Smooth muscle cell (in vitro differentiated cells): ENCODE results near the gene ARHGAP44. TPM values are rescaled to one million over a fixed set of nuclear protein-coding genes. Genes with fewer than 3 reads are reported as not detected.
A peak's percentile ranks its signal among the peaks of the same experiment; 100 is the strongest.

ENCODE experiments used
- DNase-seq: peaks from one replicate; lab custom pipeline; 2025; ENCODE audit not compliant: unreplicated experiment; lab: John Stamatoyannopoulos, UW
- H2AFZ ChIP-seq: fragments of 200-600 bp; sonication (generic); 2 replicates; pipeline ENCODE4 v1.6.0; 2016; ENCODE audit warnings: antibody characterized with exemption, low read depth, mild to moderate bottlenecking
- H3F3A ChIP-seq: fragments of 200-600 bp; sonication (generic); 2 replicates; pipeline ENCODE4 v1.6.0; 2017; ENCODE audit warnings: antibody characterized with exemption, low read depth
- H3K27ac ChIP-seq: fragments of 200-600 bp; sonication (generic); 2 replicates; pipeline ENCODE4 v1.5.1; 2016; ENCODE audit warnings: low read depth, mild to moderate bottlenecking
- H3K27me3 ChIP-seq: fragments of 200-600 bp; sonication (generic); 2 replicates; pipeline ENCODE4 v1.6.1; 2016; ENCODE audit warnings: low read depth, mild to moderate bottlenecking
- H3K36me3 ChIP-seq: fragments of 200-600 bp; sonication (generic); 2 replicates; pipeline ENCODE4 v1.5.1; 2016; ENCODE audit warnings: low read depth
- H3K4me1 ChIP-seq: fragments of 200-600 bp; sonication (generic); 2 replicates; pipeline ENCODE4 v1.5.1; 2016; ENCODE audit warnings: low read depth
- H3K4me2 ChIP-seq: fragments of 200-600 bp; sonication (generic); 2 replicates; pipeline ENCODE4 v1.6.0; 2016; ENCODE audit warnings: mild to moderate bottlenecking
- H3K4me3 ChIP-seq: fragments of 200-600 bp; sonication (generic); 2 replicates; pipeline ENCODE4 v1.5.1; 2016; ENCODE audit warnings: mild to moderate bottlenecking
- H3K79me2 ChIP-seq: fragments of 200-600 bp; sonication (generic); 2 replicates; pipeline ENCODE4 v1.6.0; 2016; ENCODE audit warnings: low read depth, mild to moderate bottlenecking
- H3K9ac ChIP-seq: fragments of 200-600 bp; sonication (generic); 2 replicates; pipeline ENCODE4 v1.6.0; 2016; ENCODE audit warnings: low read depth
- H3K9me3 ChIP-seq: fragments of 200-600 bp; sonication (generic); replicated peaks from 2 replicates; pipeline ENCODE4 v1.5.1; 2016; ENCODE audit warnings: low read depth
- H4K20me1 ChIP-seq: fragments of 200-600 bp; sonication (generic); 2 replicates; pipeline ENCODE4 v1.6.0; 2016; ENCODE audit warnings: low read depth
- CTCF ChIP-seq: fragments of 200-600 bp; sonication (generic); IDR thresholded peaks from 2 replicates; pipeline ENCODE4 v1.5.1; 2017; ENCODE audit warnings: borderline replicate concordance, mild to moderate bottlenecking, antibody characterized with exemption; ENCODE audit not compliant: insufficient read depth, poor library complexity, severe bottlenecking
- WGBS: methylation state at CpG from one replicate; pipeline ENCODE4 v1.1.7; 2016; ENCODE audit warnings: low lambda C conversion rate; 5-methylcytosine and 5-hydroxymethylcytosine counted together
- polyA plus RNA-seq: library from polyadenylated mRNA; unstranded; fragments of >200 nt; fragmentation: Nextera tagmentation; extraction: Ambion mirVana; gene quantifications from 2 replicates; pipeline ENCODE4 v1.2.1, GENCODE V29; 2016
- total RNA-seq: library from RNA; depleted of rRNA; stranded (reverse); fragments of >200 nt; gene quantifications from 2 replicates; pipeline ENCODE4 v1.2.3, GENCODE V29; 2014

Gene ARHGAP44
- total and polyA plus RNA-seq, 2 experiments from 2014 or later: 1.3 to 2.0 TPM

GRCh38 chr17:12765548-12765947 lies 23.8 kb upstream of the ARHGAP44 start:
- H3K9me3 ChIP-seq: no peaks in the 10 kb centered on the region
- peak overlapping the region; percentile 3 for H2AFZ ChIP-seq
- H3K4me1 ChIP-seq: peaks cover 5% of the 10 kb centered on the region
- H3K4me3 ChIP-seq: no peak overlapping the region
- H4K20me1 ChIP-seq: no peaks in the 10 kb centered on the region
- H3K27me3 ChIP-seq: no peaks in the 10 kb centered on the region
- no peaks in the 10 kb centered on the region for H3K36me3 ChIP-seq
- whole genome bisulfite sequencing: 9% methylated on average over 6 of the region's 6 CpGs
- H3K4me2 ChIP-seq: peak overlapping the region; percentile 9
- no peak overlapping the region for H3K9ac ChIP-seq
- no peak overlapping the region for H3K27ac ChIP-seq
- peaks cover 6% of the 10 kb centered on the region for H3F3A ChIP-seq
- no peak for TF ChIP-seq CTCF
- DNase-seq: no peak
- no peaks in the 10 kb centered on the region for H3K79me2 ChIP-seq

GRCh38 chr17:12768255-12768654 lies 21.0 kb upstream of the ARHGAP44 start:
- 76% methylated on average over 4 of the region's 4 CpGs for WGBS
- Histone ChIP-seq H3K4me2 (no peak overlapping the region), H3K4me3 (no peak overlapping the region), H3K4me1 (peaks cover 5% of the 10 kb centered on the region), H3F3A (peaks cover 6% of the 10 kb centered on the region), H3K9me3 (no peaks in the 10 kb centered on the region), H3K9ac (no peak overlapping the region), H2AFZ (no peak overlapping the region), H3K27ac (no peak overlapping the region), H3K36me3 (no peaks in the 10 kb centered on the region), H4K20me1 (no peaks in the 10 kb centered on the region), H3K27me3 (peaks cover 11% of the 10 kb centered on the region), H3K79me2 (no peaks in the 10 kb centered on the region)
- TF ChIP-seq CTCF: no peak
- DNase-seq: no peak

- no peak for DNase-seq
- Histone ChIP-seq H3K27me3 (peaks cover 11% of the 10 kb centered on the region), H3K9ac (no peak overlapping the region), H3K4me3 (no peak overlapping the region), H3K9me3 (no peaks in the 10 kb centered on the region), H3K27ac (no peak overlapping the region), H3K4me1 (peaks cover 5% of the 10 kb centered on the region), H3K79me2 (no peaks in the 10 kb centered on the region), H4K20me1 (no peaks in the 10 kb centered on the region), H2AFZ (no peak overlapping the region), H3K4me2 (no peak overlapping the region), H3K36me3 (no peaks in the 10 kb centered on the region), H3F3A (peaks cover 6% of the 10 kb centered on the region)
- 93% methylated on average over 6 of the region's 6 CpGs for WGBS
- no peak for TF ChIP-seq CTCF
Measured at GRCh38 chr17:12769981-12770380, 19.3 kb upstream of the ARHGAP44 start.

- peaks cover 5% of the 10 kb centered on the region for H3K4me1 ChIP-seq
- H3K4me3 ChIP-seq: no peak overlapping the region
- no peak overlapping the region for H3K4me2 ChIP-seq
- H3K79me2 ChIP-seq: no peaks in the 10 kb centered on the region
- H3K36me3 ChIP-seq: no peaks in the 10 kb centered on the region
- no peak overlapping the region for H3K9ac ChIP-seq
- no peak overlapping the region for H3K27ac ChIP-seq
- H3F3A ChIP-seq: no peaks in the 10 kb centered on the region
- peaks cover 11% of the 10 kb centered on the region for H3K27me3 ChIP-seq
- H3K9me3 ChIP-seq: no peaks in the 10 kb centered on the region
- WGBS: 83% methylated on average over 1 of the region's 1 CpG
- no peak for DNase-seq
- TF ChIP-seq CTCF: no peak
- no peaks in the 10 kb centered on the region for H4K20me1 ChIP-seq
- no peak overlapping the region for H2AFZ ChIP-seq
Measured at GRCh38 chr17:12773153-12773552, 16.1 kb upstream of the ARHGAP44 start.
